Stimulated activated CD4-positive, alpha-beta T cell treated with anti-CD3 and anti-CD28 coated beads, Interleukin-2, amount 100 ng/mL, for 4 hours (primary cell): ENCODE results near the gene SSRP1.
A peak's percentile ranks its signal among the peaks of the same experiment; 100 is the strongest.
"Not testable (repeated sequence)": the region's sequence is repeated elsewhere in the genome, so short reads cannot be mapped to it uniquely, and the experiment has no call there.

Source experiments
- DNase-seq: peaks from one replicate; pipeline ENCODE4 v3.0.0-alpha.2; 2020; ENCODE audit warnings: low read depth

SSRP1 gene, protein sequence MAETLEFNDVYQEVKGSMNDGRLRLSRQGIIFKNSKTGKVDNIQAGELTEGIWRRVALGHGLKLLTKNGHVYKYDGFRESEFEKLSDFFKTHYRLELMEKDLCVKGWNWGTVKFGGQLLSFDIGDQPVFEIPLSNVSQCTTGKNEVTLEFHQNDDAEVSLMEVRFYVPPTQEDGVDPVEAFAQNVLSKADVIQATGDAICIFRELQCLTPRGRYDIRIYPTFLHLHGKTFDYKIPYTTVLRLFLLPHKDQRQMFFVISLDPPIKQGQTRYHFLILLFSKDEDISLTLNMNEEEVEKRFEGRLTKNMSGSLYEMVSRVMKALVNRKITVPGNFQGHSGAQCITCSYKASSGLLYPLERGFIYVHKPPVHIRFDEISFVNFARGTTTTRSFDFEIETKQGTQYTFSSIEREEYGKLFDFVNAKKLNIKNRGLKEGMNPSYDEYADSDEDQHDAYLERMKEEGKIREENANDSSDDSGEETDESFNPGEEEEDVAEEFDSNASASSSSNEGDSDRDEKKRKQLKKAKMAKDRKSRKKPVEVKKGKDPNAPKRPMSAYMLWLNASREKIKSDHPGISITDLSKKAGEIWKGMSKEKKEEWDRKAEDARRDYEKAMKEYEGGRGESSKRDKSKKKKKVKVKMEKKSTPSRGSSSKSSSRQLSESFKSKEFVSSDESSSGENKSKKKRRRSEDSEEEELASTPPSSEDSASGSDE

DNA sequence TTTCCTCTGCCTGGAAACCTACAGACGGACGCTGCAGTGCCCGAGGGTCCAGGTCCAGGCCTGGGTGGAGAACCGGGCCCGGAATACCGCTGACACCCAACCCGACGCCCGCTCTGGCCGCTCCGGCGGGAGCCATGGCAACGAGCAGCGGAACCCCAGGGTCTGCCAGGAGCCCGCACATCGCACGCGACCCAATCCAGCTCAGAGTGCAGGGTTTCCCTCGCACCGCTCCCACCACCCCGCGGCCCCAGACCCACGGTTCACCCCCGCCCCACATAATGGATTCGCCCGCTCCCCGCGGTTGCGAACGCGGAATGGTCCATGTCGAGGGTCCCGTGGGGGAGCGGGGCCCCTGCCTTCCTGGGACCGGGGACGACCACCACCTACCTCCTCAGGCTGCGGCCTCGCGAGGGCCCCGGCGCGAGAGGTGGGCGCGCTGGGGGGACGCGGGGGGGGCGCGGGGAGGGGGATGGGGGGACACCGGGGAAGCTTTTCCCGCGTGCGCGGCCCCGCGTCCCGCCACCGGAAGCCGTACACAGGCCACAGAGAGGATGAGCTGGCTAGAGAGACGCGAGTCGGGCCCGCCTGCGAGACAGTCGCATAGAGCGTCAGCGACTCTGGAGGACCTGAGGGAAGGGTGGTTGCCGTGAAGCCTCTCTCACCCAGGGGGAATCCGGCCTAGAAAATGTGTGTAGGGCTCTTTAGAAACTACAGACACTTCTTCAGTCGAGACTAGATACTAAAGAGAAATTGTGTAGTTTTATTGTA, at the start of gene SSRP1:
TSS of gene SSRP1 (minus strand) at position 550 of the 768 bp plus-strand sequence. CDS start 771 bp downstream, outside the sequence.
- peak; percentile 82 for DNase-seq

DNA sequence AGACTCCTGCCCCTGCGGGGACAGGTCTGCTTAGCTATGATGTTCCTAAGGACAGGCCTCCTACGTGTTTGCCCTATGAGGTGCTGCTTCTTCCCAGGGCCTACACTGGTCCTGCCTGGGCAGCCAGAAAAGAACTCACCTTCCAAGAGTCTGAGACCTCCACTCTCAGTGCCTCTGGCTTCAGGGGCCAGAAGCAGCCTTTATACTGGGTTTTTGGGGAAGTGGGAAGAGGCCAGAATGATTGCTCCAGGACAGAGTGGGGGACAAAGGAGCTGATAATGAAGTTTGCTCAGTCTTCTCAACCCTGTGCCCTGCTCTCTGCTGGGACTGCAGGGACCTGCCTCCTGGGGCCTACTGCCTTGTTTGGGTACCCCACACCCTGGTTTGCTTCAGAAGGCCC, 45.3 kb upstream of the SSRP1 start, which contains the start of gene PRG3:
TSS of gene PRG3 (minus strand) at position 176 of the 400 bp plus-strand sequence. CDS start 442 bp downstream, outside the sequence.
- DNase-seq: no peak

DNA sequence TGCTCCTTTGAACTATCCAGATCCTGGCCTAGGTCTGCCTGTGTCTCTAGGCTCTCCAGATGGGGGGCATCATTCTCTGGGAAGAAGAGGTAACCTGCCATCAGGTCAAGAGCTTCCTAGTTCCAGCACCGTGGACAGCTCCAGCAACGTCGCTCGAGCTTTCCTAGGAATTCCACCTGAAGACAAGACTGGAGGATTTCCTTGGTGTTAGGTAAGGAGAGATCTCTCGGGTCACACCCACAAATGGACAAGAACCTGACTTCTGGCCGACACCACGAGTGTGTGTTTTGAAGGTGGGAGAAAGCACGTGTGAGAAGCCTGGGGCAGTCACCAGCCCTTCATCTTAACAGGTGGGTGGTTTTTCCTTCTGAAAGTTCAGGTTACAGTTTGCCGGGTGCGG, 44.0 kb upstream of the SSRP1 start:
- no peak for DNase-seq

DNA sequence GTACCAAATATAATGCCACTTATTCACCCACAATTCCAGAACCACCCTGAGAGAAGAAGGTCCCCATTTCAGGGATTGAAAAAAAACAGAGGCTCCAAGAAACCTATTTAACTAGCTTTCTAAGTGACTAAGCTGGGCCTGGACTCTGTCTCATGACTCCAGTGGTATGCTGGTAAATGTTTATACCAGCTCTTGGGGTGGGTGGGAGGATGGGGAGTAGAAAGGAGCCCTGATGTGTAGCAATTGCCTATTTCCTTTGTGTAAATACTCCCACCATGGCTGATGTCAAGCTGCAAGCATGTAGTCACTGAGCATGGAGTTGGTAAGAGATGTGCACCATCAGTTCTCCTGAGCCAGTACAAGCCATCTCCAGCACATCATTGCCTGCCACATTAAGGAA, 42.5 kb upstream of the SSRP1 start:
- DNase-seq: no peak

DNA sequence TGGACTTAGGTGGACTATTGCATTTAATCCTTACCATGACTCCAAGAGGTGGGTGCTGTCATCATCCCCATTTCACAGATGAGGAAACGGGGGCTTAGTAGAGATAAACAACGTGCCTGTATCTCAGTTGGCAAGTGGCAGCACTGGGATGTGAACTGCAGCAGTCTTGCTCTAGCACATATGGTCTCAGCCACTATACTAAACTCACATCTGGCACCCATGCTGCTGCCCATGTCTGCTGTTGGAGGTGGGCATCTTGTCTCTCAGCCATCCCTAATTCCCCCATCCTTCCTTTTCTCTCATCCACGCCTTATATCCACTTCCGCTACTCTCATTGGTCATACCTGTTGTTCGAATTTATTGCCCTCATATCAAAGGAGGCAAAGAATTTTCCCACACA, 41.4 kb upstream of the SSRP1 start:
- no peak for DNase-seq

DNA sequence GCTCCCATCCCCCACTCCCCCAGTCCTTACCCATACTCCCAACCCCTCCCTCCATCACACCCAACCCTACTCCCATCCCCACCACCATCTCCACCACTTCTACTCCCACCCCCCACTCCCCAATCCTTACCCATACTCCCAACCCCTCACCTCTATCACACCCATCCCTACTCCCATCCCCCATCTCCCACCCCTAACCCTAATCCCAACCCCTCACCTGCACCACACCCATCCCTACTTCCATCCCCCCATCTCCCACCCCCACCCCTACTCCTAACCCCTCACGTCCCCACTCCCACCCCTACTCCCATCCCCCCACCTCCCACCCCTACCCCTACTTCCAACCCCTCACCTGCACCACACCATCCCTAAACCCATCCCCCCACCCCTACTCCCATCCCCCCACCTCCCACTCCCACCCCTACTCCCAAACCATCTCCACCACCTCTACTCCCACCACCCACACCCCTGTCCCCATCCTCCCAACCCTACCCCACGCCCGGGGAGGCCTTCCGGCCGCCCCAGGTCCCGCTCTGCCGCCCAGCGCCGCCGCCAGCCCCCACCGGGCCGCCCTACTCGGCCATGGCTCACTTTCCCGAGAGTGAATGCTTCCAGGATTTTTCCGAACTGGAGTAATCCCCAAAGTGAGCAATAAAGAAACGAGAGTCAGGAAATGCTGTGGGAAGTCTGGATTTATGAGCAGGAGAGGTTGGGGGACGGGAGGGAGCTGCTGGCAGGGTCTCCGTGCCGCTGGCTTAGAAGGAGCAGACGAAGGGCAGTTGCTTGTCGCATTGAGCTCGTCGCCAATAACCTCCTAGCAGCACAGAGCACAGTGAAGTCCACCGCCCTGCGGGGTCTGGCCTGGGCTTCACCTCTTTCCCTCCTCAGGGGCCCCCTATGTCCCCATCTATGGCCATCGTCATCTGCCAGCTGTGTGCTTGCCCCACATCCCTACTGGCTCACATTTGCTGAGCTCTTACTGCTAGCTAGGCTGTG, 40.7 kb upstream of the SSRP1 start:
- DNase-seq: no peak

DNA sequence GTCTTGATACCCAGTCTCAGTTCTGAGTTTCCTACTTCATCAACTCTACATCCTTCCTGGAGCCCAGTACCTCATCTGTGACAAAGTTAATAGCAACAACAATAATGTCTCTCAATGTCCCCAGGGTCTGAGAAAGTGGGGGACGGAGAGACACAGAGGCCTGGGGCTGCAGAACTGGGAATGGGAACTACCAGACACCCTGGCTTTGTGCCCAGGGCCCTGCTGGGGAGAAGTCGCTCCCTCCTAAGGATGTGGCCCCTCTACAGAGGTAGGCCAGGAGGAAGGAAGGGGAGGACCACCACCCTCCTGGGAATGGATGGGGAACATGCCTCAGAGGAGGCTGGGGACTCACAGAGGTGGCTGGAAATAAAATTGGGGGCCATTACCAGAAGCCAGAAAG, 39.8 kb upstream of the SSRP1 start:
- DNase-seq: no peak

DNA sequence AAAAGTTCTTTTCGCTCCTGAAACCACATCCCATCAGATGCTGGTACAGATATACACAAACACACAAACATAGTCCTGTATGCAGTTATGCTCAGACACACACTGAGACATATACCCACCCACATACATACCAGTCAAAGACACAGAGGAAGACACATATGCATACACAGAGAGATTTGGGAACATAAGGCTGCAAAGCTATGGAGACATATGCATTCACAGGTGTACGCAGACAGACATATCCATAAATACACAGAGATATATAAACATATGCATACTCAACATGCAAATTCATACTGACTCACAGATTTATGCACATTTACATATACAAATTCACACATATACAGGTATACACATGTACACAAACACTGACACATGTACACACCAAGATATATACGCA, 39.3 kb upstream of the SSRP1 start:
- DNase-seq: no peak

DNA sequence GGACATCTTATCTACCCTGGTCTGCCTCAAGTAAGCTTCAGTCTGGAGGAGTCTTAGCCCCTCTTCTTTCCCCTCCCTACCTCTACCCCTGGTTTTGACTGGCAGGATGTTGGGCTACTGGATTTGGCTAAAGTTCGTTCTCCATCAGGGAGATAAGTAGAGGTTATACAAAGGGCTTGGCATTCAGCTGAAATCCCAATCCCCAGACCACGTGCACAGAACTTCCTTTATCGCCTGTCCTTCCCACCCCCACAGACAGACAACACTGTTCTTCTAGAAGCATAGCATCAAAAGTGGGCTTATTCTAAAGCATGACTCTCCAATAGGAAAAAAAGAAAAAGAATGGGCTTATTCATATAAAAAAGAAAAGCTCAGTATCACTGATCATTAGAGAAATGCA, 37.5 kb upstream of the SSRP1 start:
- no peak for DNase-seq

DNA sequence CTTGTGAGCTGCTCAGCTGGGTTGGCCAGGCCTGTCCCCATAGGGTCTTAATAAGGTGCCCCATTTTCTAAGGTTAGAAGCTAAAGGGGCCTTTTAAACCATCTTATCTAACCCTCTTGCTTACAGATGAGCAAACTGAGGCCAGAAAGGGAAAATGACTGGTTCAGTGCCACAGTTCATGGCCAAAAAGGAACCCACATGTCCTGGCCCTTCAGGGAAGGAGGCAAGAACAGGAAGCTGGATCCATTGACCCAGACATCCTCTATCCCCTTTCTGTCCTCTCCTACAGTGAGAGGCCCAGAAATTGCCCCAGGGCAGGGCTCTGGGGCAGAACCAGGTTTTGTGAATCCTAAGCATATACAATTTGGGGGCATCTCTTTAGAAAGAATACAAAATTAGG, 35.2 kb upstream of the SSRP1 start:
- no peak for DNase-seq

DNA sequence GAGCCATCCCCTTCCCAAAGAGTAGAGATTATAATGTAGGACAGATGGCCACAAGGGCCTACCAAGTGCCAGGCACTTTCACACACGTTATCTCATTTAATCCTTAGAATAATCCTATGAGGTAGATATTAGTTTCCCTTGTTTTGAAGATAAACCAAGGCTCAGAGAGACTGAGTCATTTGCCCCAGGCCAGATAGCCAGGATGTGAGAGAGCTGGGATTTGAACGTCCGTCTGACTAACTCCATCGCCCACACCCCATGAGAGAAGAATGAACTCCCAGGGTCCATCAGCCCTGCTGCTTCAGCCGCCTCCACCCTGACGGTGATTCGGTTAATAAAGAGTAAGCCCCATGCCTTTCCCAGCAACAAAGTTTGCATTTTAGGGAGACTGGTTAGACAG, 34.6 kb upstream of the SSRP1 start:
- DNase-seq: no peak

DNA sequence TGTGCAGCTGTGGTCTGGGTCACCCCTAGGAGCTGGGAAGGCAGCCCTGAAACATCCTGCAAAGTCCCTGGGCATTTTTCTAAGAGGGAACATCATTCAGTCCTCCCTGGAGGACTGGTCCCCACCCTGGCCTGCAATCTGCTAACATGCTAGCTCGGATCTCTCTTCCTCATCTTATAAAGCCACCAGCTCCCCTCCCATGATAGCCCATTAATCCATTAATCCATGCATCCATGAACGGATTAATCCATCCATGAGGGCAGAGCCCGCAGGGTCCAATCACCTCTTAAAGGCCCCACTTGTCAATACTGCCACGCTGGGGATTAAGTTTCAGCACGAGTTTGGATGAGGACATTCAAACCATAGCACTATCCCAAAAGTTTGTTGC, 33.1 kb upstream of the SSRP1 start:
- no peak for DNase-seq

DNA sequence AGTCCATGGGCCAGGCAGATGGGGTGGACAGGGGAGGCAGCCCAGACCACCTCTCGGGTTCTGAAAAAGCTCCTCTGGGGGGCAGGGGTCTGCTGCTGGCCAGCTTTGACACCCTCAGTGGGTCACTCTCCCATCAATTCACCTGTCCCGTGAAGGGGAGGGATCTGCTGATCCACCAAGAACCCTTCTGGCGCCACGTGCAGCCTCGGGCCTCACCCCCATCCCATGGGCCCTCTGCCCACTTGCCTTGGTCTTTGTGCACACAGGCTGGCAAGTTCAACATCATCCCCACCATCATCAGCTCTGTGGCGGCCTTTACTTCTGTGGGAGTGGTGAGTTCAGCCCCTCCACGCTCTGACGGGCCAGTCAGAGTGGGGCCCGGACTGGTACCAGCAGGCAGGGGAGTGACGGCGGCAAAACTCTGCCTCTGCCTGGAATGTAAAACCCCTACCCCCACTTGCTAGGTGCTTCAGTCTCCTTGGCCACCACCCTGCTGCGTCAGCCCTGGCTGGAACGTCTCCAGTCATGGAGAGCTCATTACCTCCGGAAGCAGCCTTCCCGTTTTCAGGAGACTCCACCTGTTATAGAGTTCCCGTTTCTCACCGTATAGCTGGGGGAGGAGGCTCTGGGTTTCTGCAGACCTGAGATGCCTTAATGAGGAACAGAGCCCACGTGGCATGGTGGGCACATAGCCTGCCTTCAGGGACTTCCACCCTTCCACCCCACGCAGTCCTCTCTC, 32.6 kb upstream of the SSRP1 start:
- no peak for DNase-seq

DNA sequence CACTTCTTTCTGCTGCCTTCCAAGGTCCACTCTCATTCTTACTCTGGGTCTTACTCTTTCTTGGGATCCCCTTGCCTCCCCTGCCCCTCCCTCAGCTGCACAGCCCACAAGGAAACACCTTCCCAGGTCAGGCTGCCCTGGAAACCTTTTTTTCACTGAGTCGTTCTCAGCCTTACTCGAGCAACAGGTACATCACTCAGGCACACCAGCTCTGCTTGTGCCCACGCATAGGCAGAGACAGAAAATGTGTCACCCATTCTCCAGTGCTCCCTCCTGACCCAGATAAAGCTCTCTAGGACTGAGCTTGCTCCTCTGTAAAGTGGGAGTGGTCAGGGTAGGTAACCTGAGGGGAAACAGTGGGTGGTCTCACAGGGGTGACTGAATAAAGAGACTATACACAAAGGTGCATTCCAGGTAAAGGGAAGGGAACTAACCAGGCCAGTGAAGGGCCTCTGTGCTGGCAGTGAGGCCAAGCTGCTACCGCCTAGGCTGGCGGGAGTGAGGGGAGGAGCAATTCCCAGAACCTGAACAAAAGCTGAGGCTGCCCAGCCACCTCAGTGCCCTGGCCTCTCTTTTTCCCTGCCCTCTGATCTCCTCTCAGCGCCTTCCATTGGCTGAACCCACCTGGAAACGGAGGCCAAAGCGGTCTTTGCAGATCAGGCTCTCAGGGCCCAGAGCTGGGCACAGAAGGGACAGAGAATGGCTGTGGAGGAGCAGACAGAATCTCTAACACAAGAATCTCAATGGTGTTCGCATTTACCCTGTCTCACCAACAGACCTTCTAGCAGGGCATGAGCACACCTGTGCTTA, 29.4 kb upstream of the SSRP1 start:
- no peak for DNase-seq

DNA sequence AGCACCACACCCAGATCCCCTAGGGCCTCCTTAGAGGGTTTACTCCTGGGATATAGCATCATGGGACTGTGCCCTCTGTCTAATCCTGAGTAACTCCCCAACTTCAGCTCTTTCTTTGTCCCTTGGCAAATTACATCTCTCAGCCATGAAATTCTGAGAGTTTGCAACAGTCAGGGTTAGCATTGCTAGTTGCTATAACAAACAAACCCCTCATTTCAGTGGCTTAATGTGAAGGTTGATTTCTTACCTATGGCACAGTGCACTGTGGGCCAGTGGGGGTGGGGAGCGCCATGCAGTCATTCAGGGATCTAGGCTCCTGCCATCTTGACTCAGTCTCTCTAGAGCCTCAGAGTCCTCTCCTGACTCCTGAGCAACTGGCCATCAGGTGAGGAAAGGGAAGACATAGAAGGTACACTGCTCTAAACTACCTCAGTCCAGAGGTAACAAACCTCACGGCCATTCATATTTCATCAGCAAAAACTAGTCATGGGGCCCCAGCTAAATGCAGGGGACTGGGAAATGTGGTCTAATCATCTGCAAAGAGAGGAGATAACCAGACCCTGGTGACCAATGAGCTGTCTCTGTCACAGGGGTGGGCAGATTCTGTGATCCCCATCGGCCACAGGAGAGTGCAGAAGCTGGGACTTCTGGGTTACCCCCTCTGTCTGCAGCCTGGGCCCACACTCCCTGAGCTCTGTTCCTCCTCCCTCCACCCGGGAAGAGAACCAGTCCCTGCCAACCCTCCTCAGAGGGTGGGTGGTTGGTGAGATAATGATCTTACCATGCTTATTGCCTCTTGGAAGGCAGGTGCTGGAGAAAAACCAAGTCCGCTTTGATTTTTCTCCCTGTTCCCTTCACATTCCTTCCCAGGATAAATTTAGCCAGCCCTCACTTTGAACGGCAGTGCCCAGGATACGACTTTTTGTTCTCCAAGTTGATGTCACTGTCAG, 27.7 kb upstream of the SSRP1 start:
- DNase-seq: no peak

DNA sequence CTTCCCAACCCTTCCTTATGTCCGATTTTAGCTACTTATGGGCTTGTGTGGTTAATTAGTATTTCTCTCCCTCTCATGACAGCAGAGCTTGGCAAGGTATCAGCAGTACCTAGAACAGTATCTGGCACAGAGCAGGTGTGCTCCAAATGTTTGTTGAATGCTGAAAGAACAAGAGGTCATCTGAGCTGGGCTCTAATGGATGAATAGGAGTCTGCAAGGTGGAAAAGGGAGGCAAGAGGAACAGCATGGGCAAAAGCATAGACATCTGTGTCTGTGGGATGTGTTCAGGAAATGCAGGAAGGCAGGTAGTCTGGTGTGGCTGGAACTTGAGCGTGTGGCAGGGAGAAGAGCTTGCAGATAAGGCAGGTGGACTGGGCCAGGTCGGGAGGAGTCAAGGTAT, 26.2 kb upstream of the SSRP1 start:
- no peak for DNase-seq

DNA sequence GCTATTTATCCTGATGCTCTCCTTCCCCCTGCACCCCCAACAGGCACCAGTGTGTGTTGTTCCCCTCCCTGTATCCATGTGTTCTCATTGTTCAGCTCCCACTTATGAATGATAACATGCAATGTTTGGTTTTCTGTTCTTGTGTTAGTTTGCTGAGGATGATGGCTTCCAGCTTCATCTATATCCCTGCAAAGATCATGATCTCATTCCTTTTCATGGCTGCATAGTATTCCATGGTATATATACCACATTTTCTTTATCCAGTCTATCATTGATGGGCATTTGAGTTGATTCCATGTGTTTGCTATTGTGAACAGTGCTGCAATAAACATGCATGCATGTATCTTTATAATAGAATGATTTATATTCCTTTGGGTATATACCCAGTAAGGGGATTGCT, 25.7 kb upstream of the SSRP1 start:
- DNase-seq: not testable (repeated sequence)

DNA sequence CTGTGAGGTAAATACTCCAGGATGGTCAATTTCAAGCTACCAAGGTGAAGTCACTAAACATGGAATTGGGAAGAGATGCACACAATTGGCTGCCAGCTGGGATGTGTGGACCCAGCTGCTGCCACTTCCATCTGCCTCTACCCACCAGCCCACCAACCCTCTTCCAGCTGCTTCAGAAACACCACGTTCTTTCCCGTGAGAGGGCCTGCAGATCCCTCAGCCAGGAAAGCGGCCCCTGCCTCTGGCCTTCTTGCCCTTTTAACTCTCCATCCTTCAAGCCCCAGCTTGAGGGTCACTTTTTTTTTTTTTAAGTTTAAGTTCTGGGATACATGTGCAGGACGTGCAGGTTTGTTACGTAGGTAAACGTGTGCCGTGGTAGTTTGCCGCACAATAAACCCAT, 25.3 kb upstream of the SSRP1 start:
- no peak for DNase-seq
